H4 (cell line): ENCODE data around the gene TNNC1. TPM values are rescaled to one million over a fixed set of nuclear protein-coding genes. Genes with fewer than 3 reads are reported as not detected.
A peak's percentile ranks its signal among the peaks of the same experiment; 100 is the strongest.

Experiments
- DNase-seq: peaks from one replicate; pipeline ENCODE4 v3.0.0-alpha.2; 2015; ENCODE audit warnings: low spot score
- total RNA-seq: library from RNA; depleted of rRNA; stranded (reverse); fragments of >200 nt; shearing (Covaris generic); gene quantifications from 2 replicates; pipeline ENCODE4 v1.2.3, GENCODE V29; 2014

TNNC1 gene
- total RNA-seq, 1 experiment from 2014 or later: 1.3 TPM

- DNase-seq: no peak
Observed at GRCh38 chr3:52432225-52432624, 21.6 kb downstream of the TNNC1 start.

GRCh38 chr3:52431459-52432223 lies 22.2 kb downstream of the TNNC1 start:
- DNase-seq: no peak

DNA sequence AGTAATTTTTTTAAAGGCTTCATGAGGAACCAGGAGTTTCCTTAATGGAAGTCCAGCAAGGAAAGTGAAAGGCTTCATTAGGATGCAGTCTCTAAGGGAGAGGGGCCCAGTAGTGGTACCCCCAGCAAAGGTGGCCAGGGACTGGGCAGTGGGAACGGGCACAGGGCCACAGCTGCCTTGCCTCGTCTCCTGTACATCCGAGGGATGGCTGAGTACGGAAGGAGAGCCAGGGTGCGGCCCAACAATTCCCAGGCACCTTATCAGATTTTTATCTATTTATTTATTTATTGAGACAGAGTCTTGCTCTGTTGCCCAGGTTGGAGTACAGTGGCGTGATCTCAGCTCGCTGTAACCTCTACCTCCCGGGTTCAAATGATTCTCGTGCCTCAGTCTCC lies 23.4 kb downstream of the TNNC1 start:
- no peak for DNase-seq

DNA sequence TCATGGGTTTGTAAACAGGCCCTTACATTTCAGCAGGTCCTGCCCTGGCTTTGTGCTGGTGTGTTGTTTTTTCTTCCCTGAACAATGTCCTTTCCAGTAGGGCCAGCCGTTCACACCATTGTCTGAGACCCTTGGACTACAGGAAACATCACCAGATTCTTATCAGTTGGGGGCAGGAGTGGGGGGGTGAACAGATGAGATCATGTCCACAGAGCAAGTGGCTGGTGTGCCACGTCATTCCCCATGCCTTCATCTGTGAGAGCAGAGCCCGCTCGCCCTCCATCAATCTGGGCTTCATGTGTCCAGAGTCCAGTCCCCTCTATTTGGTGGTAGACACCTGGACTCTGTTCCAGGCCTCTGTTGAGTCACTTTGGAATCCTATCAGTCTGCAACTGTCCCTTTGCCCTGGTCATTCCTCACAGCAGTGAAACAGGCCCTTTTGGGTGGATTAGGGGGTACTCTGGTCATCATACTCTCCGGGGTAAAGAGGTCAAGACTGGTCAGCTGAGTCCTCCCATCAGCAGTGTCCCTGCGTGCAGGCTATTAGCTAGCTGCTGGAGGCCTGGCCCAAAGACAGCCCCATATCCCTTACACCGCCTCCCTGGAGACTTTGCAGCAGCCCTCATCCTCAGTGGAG lies 23.9 kb downstream of the TNNC1 start:
- no peak for DNase-seq

- no peak for DNase-seq
Observed at GRCh38 chr3:52429031-52429430, 24.8 kb downstream of the TNNC1 start.

DNA sequence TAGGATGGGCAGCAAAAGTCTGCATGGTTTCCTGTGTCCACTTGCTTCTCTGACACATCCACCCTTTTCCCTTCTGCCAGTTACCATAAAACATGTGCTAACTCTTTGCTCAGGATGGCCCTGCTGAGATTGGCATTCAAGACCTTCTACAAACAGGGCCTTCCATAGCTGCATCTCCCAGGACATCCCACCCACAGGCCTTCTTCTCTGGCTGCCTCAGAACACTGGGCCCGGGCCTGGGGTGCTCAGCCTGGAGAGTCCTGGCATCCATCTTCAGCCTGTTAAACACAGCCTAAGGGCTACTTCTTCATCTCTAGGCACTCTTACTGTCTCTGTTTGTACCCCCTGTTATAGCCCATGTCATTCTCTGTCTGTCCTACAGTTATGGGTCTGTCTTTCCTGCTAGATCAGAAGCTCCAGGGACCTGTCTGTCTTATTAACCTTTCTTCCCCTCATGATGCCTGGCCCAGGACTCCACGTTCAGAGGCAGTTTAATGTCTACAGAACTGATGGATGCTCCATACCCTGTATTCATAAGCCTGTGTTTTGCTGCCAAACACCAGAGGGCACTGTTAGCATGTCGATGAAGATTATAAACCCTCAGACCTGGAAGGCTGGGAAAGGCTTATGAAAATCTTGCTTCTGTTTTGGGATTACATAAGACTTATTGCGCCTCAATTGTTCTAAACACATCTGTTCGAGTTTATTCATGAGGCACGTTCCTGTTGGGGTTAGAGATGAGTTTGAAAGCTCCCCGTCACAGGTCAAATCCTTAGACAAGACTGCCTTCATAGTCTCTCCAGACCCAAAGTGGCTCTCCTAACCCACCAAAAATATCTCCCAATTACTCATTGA lies 25.5 kb downstream of the TNNC1 start:
- DNase-seq: peak; percentile 43

DNA sequence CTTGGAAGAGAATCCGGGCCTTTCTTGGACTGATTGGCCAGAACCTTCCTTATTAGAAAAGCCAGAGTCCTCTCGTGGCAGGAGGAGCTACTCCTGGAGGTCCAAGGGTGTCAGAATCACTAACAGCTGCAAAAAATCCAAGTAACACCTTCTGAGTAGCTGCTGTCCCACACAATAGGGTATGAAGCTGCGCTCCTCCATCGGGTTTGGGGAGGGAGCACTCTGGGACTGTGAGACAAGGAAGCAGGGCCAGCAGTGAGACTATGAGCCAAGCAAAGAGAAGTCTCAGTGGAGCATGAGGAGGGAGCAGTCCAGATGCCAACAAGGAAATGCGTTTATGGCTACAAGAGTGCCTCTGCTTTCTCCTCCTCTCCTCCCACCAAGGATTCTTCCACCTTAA lies 30.7 kb downstream of the TNNC1 start:
- DNase-seq: no peak

- no peak for DNase-seq
Observed at GRCh38 chr3:52422669-52423068, 31.2 kb downstream of the TNNC1 start.

DNA sequence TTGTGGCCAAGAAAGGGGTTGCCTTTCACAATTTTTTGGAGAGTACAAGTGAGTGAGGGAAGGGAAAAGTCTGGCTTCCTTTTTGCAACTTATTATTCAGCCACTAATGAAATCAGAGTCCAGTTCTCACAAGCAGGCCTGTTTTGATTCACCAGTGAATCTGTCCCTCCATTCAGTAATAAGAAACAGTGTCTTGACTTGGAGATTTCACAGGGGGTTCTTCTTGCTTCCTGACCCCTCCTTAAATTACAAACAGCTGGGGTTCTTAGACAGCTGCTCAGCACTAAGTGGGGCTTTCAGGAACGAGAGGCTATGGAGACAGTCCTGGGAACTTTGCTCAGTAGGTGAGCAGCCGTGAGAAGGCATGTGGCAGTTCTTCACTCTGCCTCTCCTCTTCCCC lies 33.5 kb downstream of the TNNC1 start:
- no peak for DNase-seq

- DNase-seq: no peak
Observed at GRCh38 chr3:52415800-52416199, 38.0 kb downstream of the TNNC1 start.

GRCh38 chr3:52408466-52408865 lies 45.4 kb downstream of the TNNC1 start:
- DNase-seq: no peak

GRCh38 chr3:52407779-52408178 lies 46.1 kb downstream of the TNNC1 start:
- no peak for DNase-seq

DNA sequence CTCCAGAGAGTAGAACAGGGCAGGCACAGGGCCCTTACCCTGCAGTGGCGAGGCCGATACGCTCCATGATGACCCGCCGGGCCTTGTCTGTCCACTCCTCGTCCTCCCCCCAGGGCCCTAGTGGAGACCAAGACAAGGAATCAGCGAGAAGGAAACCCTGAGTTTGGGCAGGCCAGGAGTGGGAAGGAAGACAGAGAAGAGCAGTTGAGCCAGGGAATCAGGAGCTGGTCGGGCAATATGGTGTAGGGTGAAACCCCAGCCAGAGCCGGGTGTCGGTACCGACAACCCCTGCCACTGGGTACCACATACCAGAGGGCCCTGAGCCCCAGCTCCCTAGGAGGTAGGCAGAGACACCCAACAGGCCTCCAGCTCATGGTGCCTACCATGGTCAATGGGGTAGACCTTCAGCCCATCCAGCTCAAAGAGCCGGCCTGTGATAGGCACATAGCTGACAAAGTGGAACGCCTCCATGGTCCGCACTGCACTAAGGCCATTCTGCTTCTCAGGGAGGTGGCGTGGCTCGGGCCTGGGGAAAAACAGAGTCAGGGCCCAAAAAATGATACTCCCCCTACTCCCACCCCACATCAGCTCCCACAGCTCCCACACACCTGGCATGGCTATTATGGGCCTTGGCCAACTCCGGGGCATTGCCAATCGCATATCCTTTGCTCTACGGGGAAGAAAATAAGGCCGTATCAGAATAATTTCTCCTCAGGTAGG lies 46.9 kb downstream of the TNNC1 start:
- no peak for DNase-seq

GRCh38 chr3:52406231-52406661 lies 47.6 kb downstream of the TNNC1 start:
- DNase-seq: no peak

DNA sequence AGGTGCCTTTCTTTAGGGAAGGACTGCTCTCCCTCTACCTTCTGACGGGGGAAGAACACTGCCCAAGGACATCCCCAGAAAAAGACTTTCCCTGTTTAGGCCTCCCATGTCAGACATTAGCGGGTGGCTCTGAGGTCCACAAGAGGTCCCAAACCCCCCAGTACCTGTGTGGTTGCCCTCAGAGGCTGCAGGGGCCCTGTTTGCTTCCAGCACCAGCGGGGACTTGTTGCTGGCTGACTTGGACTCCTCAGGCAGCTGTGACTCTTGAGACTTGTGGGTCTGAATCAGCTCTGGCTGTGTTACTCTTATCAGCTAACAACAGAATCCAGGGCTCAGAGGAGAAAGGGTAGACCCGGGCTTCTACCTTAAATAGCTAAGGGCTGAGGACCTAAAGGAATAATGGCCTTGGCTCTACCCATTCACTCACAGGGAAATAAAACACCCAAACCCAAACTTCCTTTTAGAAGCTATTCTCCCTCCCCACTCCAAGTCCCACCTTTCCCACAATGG lies 48.2 kb downstream of the TNNC1 start:
- DNase-seq: no peak

DNA sequence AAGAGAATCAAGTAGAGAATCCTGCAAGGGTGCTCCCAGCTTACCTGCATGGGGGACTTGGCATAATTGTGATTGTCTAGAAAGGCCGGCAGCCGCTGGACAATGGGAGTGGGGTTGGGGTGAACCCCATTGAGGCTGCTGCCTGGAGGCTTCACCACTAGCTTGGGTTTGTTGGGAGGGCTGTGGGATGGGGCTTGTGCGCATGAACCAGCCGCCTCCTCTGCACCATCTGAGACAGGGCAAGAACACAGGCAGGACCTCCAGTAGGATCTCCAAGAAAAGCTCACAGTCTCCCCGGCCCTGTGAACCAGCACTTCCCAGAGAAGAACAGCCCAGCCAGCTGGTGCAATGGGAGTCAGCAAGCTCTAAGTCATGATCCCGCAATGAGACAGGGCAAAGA lies 48.8 kb downstream of the TNNC1 start:
- DNase-seq: no peak

DNA sequence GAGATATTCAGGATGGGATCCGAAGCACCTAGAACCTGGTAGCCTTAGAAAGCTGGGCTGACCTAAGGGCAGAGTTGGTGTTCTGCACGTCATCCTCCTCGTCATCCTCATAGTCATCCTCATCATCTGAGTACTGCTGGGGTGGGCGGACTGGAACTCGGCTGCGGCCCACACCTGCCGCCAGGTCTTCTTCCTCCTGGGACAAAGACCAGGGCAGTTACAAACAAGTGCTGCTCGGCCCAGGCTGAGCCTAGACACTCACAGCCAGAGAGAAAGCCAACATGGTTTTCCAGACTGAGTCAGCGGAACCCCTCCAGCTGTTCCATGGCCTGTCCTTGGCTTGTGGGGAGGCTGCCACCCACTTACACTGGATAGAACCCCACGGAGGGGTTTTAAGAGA lies 49.5 kb downstream of the TNNC1 start:
- no peak for DNase-seq

DNA sequence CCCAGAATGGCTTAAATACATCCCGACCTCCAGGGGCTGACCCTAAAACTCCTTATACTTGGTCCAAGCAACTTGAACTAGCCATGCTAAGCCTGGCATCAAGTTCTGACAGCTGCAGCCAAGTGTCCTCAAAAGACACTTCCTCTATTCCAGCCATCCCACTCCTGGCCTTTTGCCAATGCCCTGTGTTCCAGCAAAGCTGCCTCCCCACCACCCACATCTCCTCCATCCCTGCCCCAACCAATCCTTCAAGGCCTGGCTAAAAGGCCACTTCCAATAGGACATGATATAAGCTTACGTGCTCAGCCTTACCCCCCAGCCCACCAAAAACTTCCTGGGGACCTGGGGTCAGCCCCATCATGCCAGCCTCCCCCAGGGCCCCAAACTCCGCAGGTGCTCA lies 49.9 kb downstream of the TNNC1 start:
- no peak for DNase-seq

- DNase-seq: no peak
Observed at GRCh38 chr3:52403271-52403841, 50.5 kb downstream of the TNNC1 start.

DNA sequence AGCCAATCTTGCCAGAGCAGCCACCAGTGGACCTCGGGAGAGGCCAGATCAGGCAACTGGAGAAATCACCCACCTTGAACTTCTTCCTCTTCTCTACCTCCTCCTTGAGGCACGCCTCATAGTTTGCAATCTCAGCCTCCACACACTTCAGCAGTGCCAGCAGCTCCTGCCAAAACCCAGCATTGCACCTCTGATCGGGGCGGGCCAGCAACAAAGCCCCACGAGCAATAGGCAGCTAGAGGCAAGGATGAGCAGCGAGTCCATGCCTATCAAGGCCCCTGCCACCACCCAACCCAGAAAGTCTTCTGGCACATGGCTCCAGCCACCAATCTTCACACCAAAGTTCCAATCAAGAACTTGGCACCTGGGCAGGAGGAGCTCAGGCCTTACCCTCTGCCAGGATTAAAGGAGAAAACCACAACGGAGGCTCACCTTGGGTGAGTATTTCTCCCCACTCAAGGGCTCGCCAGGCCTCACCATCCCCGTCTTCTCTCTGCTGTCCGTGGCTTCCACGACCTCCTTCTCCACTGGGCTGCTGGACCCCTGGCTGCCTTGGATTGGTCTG lies 51.1 kb downstream of the TNNC1 start:
- DNase-seq: no peak

GRCh38 chr3:52402101-52402521 lies 51.7 kb downstream of the TNNC1 start:
- no peak for DNase-seq
